HUES48 (cell line): ENCODE measurements around the gene ABCC9.

Experiments
- H3K27ac ChIP-seq: one replicate; pipeline ENCODE4 v1.7.0; 2013; ENCODE audit warnings: low read depth, low read length, inconsistent platforms
- H3K27me3 ChIP-seq: 2 replicates; pipeline ENCODE4 v1.6.1; 2013; ENCODE audit warnings: mild to moderate bottlenecking, low read length; ENCODE audit not compliant: control insufficient read depth, insufficient read depth
- H3K36me3 ChIP-seq: 2 replicates; pipeline ENCODE4 v1.6.1; 2013; ENCODE audit warnings: low read length; ENCODE audit not compliant: control insufficient read depth, insufficient read depth
- H3K4me1 ChIP-seq: 2 replicates; pipeline ENCODE4 v1.6.1; 2013; ENCODE audit warnings: mild to moderate bottlenecking, low read length; ENCODE audit not compliant: control insufficient read depth, insufficient read depth
- H3K4me3 ChIP-seq: 2 replicates; pipeline ENCODE4 v1.5.1; 2013; ENCODE audit warnings: mild to moderate bottlenecking, low read depth, low read length
- H3K9ac ChIP-seq: 2 replicates; pipeline ENCODE4 v1.6.1; 2013; ENCODE audit warnings: mild to moderate bottlenecking, low read depth, low read length, moderate library complexity
- H3K9me3 ChIP-seq: 2 replicates; pipeline ENCODE4 v1.6.1; 2013; ENCODE audit warnings: low read length; ENCODE audit not compliant: control insufficient read depth, insufficient read depth

The ABCC9 gene

GRCh38 chr12:21879312-21879711 lies 61.9 kb downstream of the ABCC9 start:
- H3K9ac ChIP-seq, result no peak overlapping the region

GRCh38 chr12:21877293-21877982 lies 63.8 kb downstream of the ABCC9 start:
- no peak overlapping the region for H3K4me3 ChIP-seq
- 0 out of 2 replicates have a peak, but pooled peaks cover 2% of the 10 kb centered on the region for H3K9me3 ChIP-seq
- H3K9ac ChIP-seq, result no peak overlapping the region
- no peaks in the 10 kb centered on the region for H3K4me1 ChIP-seq
- H3K27ac ChIP-seq, result no peak overlapping the region
- no peaks in the 10 kb centered on the region for H3K36me3 ChIP-seq
- no peaks in the 10 kb centered on the region for H3K27me3 ChIP-seq

More at GRCh38 chr12:21879312-21879711, 61.9 kb downstream of the ABCC9 start:
- Histone ChIP-seq H3K27me3 (no peaks in the 10 kb centered on the region), H3K4me1 (no peaks in the 10 kb centered on the region), H3K9me3 (no peaks in the 10 kb centered on the region), H3K4me3 (no peak overlapping the region), H3K36me3 (no peaks in the 10 kb centered on the region), H3K27ac (no peak overlapping the region)

- peaks cover 7% of the 10 kb centered on the region; the same call in 1 of the 2 replicates for H3K9me3 ChIP-seq
- no peaks in the 10 kb centered on the region for H3K4me1 ChIP-seq
- H3K36me3 ChIP-seq, result no peaks in the 10 kb centered on the region
- no peaks in the 10 kb centered on the region for H3K27me3 ChIP-seq
- no peak overlapping the region for H3K4me3 ChIP-seq
- H3K9ac ChIP-seq, result no peak overlapping the region
- no peak overlapping the region for H3K27ac ChIP-seq
Observed at GRCh38 chr12:21865846-21866245, 75.4 kb downstream of the ABCC9 start.

- Histone ChIP-seq H3K27ac (no peak overlapping the region), H3K4me3 (no peak overlapping the region), H3K4me1 (no peaks in the 10 kb centered on the region), H3K36me3 (no peaks in the 10 kb centered on the region), H3K9me3 (no peaks in the 10 kb centered on the region), H3K27me3 (no peaks in the 10 kb centered on the region), H3K9ac (no peak overlapping the region)
Observed at GRCh38 chr12:21860534-21860933, 80.7 kb downstream of the ABCC9 start.

GRCh38 chr12:21860128-21860527 lies 81.1 kb downstream of the ABCC9 start:
- Histone ChIP-seq H3K4me3 (no peak overlapping the region), H3K4me1 (no peaks in the 10 kb centered on the region), H3K36me3 (no peaks in the 10 kb centered on the region), H3K9me3 (no peaks in the 10 kb centered on the region), H3K27ac (no peak overlapping the region), H3K9ac (no peak overlapping the region), H3K27me3 (no peaks in the 10 kb centered on the region)

- no peaks in the 10 kb centered on the region for H3K36me3 ChIP-seq
- no peaks in the 10 kb centered on the region for H3K9me3 ChIP-seq
- H3K27ac ChIP-seq, result no peak overlapping the region
- no peaks in the 10 kb centered on the region for H3K4me1 ChIP-seq
- H3K4me3 ChIP-seq, result no peak overlapping the region
- H3K27me3 ChIP-seq, result no peaks in the 10 kb centered on the region
- no peak overlapping the region for H3K9ac ChIP-seq
Observed at GRCh38 chr12:21852251-21852650, 89.0 kb downstream of the ABCC9 start.

GRCh38 chr12:21851151-21851550 lies 90.1 kb downstream of the ABCC9 start:
- Histone ChIP-seq H3K27me3 (no peaks in the 10 kb centered on the region), H3K36me3 (no peaks in the 10 kb centered on the region), H3K9me3 (no peaks in the 10 kb centered on the region), H3K4me1 (no peaks in the 10 kb centered on the region), H3K4me3 (no peak overlapping the region), H3K9ac (no peak overlapping the region), H3K27ac (no peak overlapping the region)

- Histone ChIP-seq H3K4me1 (no peaks in the 10 kb centered on the region), H3K4me3 (no peak overlapping the region), H3K27me3 (no peaks in the 10 kb centered on the region), H3K9ac (no peak overlapping the region), H3K36me3 (no peaks in the 10 kb centered on the region), H3K9me3 (no peaks in the 10 kb centered on the region), H3K27ac (no peak overlapping the region)
Observed at GRCh38 chr12:21850419-21850818, 90.8 kb downstream of the ABCC9 start.

- Histone ChIP-seq H3K9ac (no peak overlapping the region), H3K27ac (no peak overlapping the region), H3K9me3 (no peaks in the 10 kb centered on the region), H3K4me3 (no peak overlapping the region), H3K27me3 (no peaks in the 10 kb centered on the region), H3K36me3 (no peaks in the 10 kb centered on the region), H3K4me1 (no peaks in the 10 kb centered on the region)
Observed at GRCh38 chr12:21849878-21850277, 91.3 kb downstream of the ABCC9 start.

- no peaks in the 10 kb centered on the region for H3K9me3 ChIP-seq
- no peaks in the 10 kb centered on the region for H3K36me3 ChIP-seq
- H3K9ac ChIP-seq, result no peak overlapping the region
- H3K27ac ChIP-seq, result no peak overlapping the region
- no peaks in the 10 kb centered on the region for H3K27me3 ChIP-seq
- no peak overlapping the region for H3K4me3 ChIP-seq
- no peaks in the 10 kb centered on the region for H3K4me1 ChIP-seq
Observed at GRCh38 chr12:21848192-21848591, 93.0 kb downstream of the ABCC9 start.

GRCh38 chr12:21843795-21844194 lies 97.4 kb downstream of the ABCC9 start:
- no peak overlapping the region for H3K27ac ChIP-seq
- H3K9me3 ChIP-seq, result no peaks in the 10 kb centered on the region
- no peaks in the 10 kb centered on the region for H3K27me3 ChIP-seq
- no peaks in the 10 kb centered on the region for H3K36me3 ChIP-seq
- no peak overlapping the region for H3K9ac ChIP-seq
- no peaks in the 10 kb centered on the region for H3K4me1 ChIP-seq
- no peak overlapping the region for H3K4me3 ChIP-seq
